ENCODE results near the gene RAPGEF3.

Gene RAPGEF3

GRCh38 chr12:47789141-47789540 is 30.5 kb upstream of the RAPGEF3 start:
- DNase-seq (ENCODE audit: low read depth) = no peak
- TF ChIP-seq MYC (IDR thresholded peaks at IDR 0.05; ENCODE audit: low read depth, low read length) (no peak), MAX (IDR thresholded peaks at IDR 0.05; ENCODE audit: low read depth, low read length) (no peak), CTCF (IDR thresholded peaks at IDR 0.05; ENCODE audit: low read depth, low read length) (no peak), POLR2A (IDR thresholded peaks at IDR 0.05; ENCODE audit: extremely low read depth, insufficient read length) (no peak)
- H3K4me3 ChIP-seq (ENCODE audit: low read depth, low read length) = no peak overlapping the region

- no peak for DNase-seq (ENCODE audit: low read depth)
- TF ChIP-seq CTCF (IDR thresholded peaks at IDR 0.05; ENCODE audit: low read depth, low read length) (no peak), POLR2A (IDR thresholded peaks at IDR 0.05; ENCODE audit: extremely low read depth, insufficient read length) (no peak), MYC (IDR thresholded peaks at IDR 0.05; ENCODE audit: low read depth, low read length) (no peak), MAX (IDR thresholded peaks at IDR 0.05; ENCODE audit: low read depth, low read length) (no peak)
- H3K4me3 ChIP-seq (ENCODE audit: low read depth, low read length) = no peak overlapping the region
Observed at GRCh38 chr12:47787596-47788319, 29.1 kb upstream of the RAPGEF3 start.

GRCh38 chr12:47786662-47787280 is 28.1 kb upstream of the RAPGEF3 start:
- TF ChIP-seq POLR2A (IDR thresholded peaks at IDR 0.05; ENCODE audit: extremely low read depth, insufficient read length) (no peak), MAX (IDR thresholded peaks at IDR 0.05; ENCODE audit: low read depth, low read length) (no peak), CTCF (IDR thresholded peaks at IDR 0.05; ENCODE audit: low read depth, low read length) (no peak), MYC (IDR thresholded peaks at IDR 0.05; ENCODE audit: low read depth, low read length) (no peak)
- no peak for DNase-seq (ENCODE audit: low read depth)
- no peak overlapping the region for H3K4me3 ChIP-seq (ENCODE audit: low read depth, low read length)

- H3K4me3 ChIP-seq (ENCODE audit: low read depth, low read length) = no peak overlapping the region
- TF ChIP-seq CTCF (IDR thresholded peaks at IDR 0.05; ENCODE audit: low read depth, low read length) = no peak
- TF ChIP-seq MAX (IDR thresholded peaks at IDR 0.05; ENCODE audit: low read depth, low read length) = no peak
- no peak for TF ChIP-seq POLR2A (IDR thresholded peaks at IDR 0.05; ENCODE audit: extremely low read depth, insufficient read length)
- TF ChIP-seq MYC (IDR thresholded peaks at IDR 0.05; ENCODE audit: low read depth, low read length) = no peak
- DNase-seq (ENCODE audit: low read depth) = no peak
Observed at GRCh38 chr12:47785887-47786661, 27.4 kb upstream of the RAPGEF3 start.

GRCh38 chr12:47785036-47785886 is 26.6 kb upstream of the RAPGEF3 start:
- no peak overlapping the region for H3K4me3 ChIP-seq (ENCODE audit: low read depth, low read length)
- no peak for DNase-seq (ENCODE audit: low read depth)
- TF ChIP-seq MAX (IDR thresholded peaks at IDR 0.05; ENCODE audit: low read depth, low read length) = no peak
- TF ChIP-seq MYC (IDR thresholded peaks at IDR 0.05; ENCODE audit: low read depth, low read length) = no peak
- no peak for TF ChIP-seq POLR2A (IDR thresholded peaks at IDR 0.05; ENCODE audit: extremely low read depth, insufficient read length)
